ENCODE data around the gene ADAMTS6. TPM values are rescaled to one million over a fixed set of nuclear protein-coding genes. Genes with fewer than 3 reads are reported as not detected.

ADAMTS6 gene
- total and polyA plus RNA-seq, 11 donors, result 0.28 to 4.3 (median 3.0) TPM

GRCh38 chr5:65197531-65198455, 283.9 kb downstream of the ADAMTS6 start:
- intact Hi-C loops (cut with DNase I), result no loop called here
- H3K27ac ChIP-seq, result no peak overlapping the region
- ATAC-seq (no peak), DNase-seq (no peak)
- H3K36me3 ChIP-seq, result peaks cover 0 to 4% (median 0%) of the 10 kb centered on the region in 9 donors
- H3K4me1 ChIP-seq, result peaks cover 0 to 3% (median 0%) of the 10 kb centered on the region in 12 donors
- no peak overlapping the region for H3K4me3 ChIP-seq
- no peaks in the 10 kb centered on the region for H3K9me3 ChIP-seq
- no peaks in the 10 kb centered on the region for H3K27me3 ChIP-seq
- TF ChIP-seq POLR2A (IDR thresholded peaks at IDR 0.05) (no peak), CTCF (IDR thresholded peaks at IDR 0.05) (no peak)
- 80 to 86% (median 83%) methylated on average over 5 of the region's 5 CpGs for WGBS, 4 donors

GRCh38 chr5:65194871-65195270, 286.8 kb downstream of the ADAMTS6 start:
- DNase-seq, result no peak
- Histone ChIP-seq H3K27ac (no peak overlapping the region), H3K4me3 (no peak overlapping the region), H3K9me3 (no peaks in the 10 kb centered on the region), H3K4me1 (peaks cover 0 to 2% (median 0%) of the 10 kb centered on the region in 12 donors), H3K27me3 (no peaks in the 10 kb centered on the region), H3K36me3 (peaks cover 0 to 4% (median 0%) of the 10 kb centered on the region in 9 donors)
- WGBS, 4 donors, result 89 to 94% (median 92%) methylated on average over 2 of the region's 2 CpGs
- intact Hi-C loops (cut with DNase I), result loop anchor here in 1 of 10 donors (5.0 kb wide), 1 partner anchor 228 kb away; no protein-coding TSS in a partner anchor
- no peak for ATAC-seq
- TF ChIP-seq POLR2A (IDR thresholded peaks at IDR 0.05) (no peak), CTCF (IDR thresholded peaks at IDR 0.05) (no peak)

GRCh38 chr5:65192331-65192730, 289.4 kb downstream of the ADAMTS6 start:
- intact Hi-C loops (cut with DNase I), result loop anchor here in 1 of 10 donors (5.0 kb wide), 1 partner anchor 225 kb away; no protein-coding TSS in a partner anchor
- Histone ChIP-seq H3K27me3 (no peaks in the 10 kb centered on the region), H3K27ac (no peak overlapping the region), H3K4me1 (no peaks in the 10 kb centered on the region), H3K4me3 (no peak overlapping the region), H3K36me3 (peaks cover 0 to 4% (median 0%) of the 10 kb centered on the region in 9 donors), H3K9me3 (no peaks in the 10 kb centered on the region)
- DNase-seq (no peak), ATAC-seq (no peak)
- TF ChIP-seq POLR2A (IDR thresholded peaks at IDR 0.05) (no peak), CTCF (IDR thresholded peaks at IDR 0.05) (no peak)
- 67 to 84% (median 81%) methylated on average over 1 of the region's 1 CpG for WGBS, 4 donors

GRCh38 chr5:65191554-65192135, 290.1 kb downstream of the ADAMTS6 start:
- H3K4me3 ChIP-seq, result no peak overlapping the region
- no peaks in the 10 kb centered on the region for H3K27me3 ChIP-seq
- intact Hi-C loops (cut with DNase I), result loop anchor here in 1 of 10 donors (5.0 kb wide), 1 partner anchor 224 kb away; no protein-coding TSS in a partner anchor
- TF ChIP-seq CTCF (IDR thresholded peaks at IDR 0.05), result no peak
- TF ChIP-seq POLR2A (IDR thresholded peaks at IDR 0.05), result no peak
- no peaks in the 10 kb centered on the region for H3K4me1 ChIP-seq
- H3K27ac ChIP-seq, result no peak overlapping the region
- no peak for DNase-seq
- H3K9me3 ChIP-seq, result no peaks in the 10 kb centered on the region
- no peak for ATAC-seq
- peaks cover 0 to 4% (median 0%) of the 10 kb centered on the region in 9 donors for H3K36me3 ChIP-seq

Data from heart left ventricle (tissue), 16 donors.